Measurements from ENCODE around the gene RAB3D.
"Not testable (repeated sequence)": the region's sequence is repeated elsewhere in the genome, so short reads cannot be mapped to it uniquely, and the experiment has no call there.

RAB3D gene

GRCh38 chr19:11333838-11334237, 5.6 kb downstream of the RAB3D start:
- not testable (repeated sequence) for H3K4me3 ChIP-seq (ENCODE audit: low read depth, low read length); H3K9ac ChIP-seq (ENCODE audit: low read length); H3K27ac ChIP-seq (ENCODE audit: low read depth, low read length); H3K4me1 ChIP-seq (ENCODE audit: control insufficient read depth, insufficient read depth, low read length); H3K9me3 ChIP-seq (ENCODE audit: control insufficient read depth, insufficient read depth, low read depth, low read length); H3K27me3 ChIP-seq (ENCODE audit: control insufficient read depth, insufficient read depth, low read length)
- peaks cover 16% of the 10 kb centered on the region for H3K36me3 ChIP-seq (ENCODE audit: control insufficient read depth, insufficient read depth, low read length)

GRCh38 chr19:11332822-11333221, 6.6 kb downstream of the RAB3D start:
- Histone ChIP-seq H3K4me1 (ENCODE audit: control insufficient read depth, insufficient read depth, low read length) (no peaks in the 10 kb centered on the region), H3K27ac (ENCODE audit: low read depth, low read length) (no peak overlapping the region), H3K4me3 (ENCODE audit: low read depth, low read length) (no peak overlapping the region), H3K36me3 (ENCODE audit: control insufficient read depth, insufficient read depth, low read length) (peaks cover 16% of the 10 kb centered on the region), H3K9me3 (ENCODE audit: control insufficient read depth, insufficient read depth, low read depth, low read length) (no peaks in the 10 kb centered on the region), H3K27me3 (ENCODE audit: control insufficient read depth, insufficient read depth, low read length) (no peaks in the 10 kb centered on the region), H3K9ac (ENCODE audit: low read length) (no peak overlapping the region)

GRCh38 chr19:11331502-11331901, 8.0 kb downstream of the RAB3D start:
- Histone ChIP-seq H3K9ac (ENCODE audit: low read length) (no peak overlapping the region), H3K36me3 (ENCODE audit: control insufficient read depth, insufficient read depth, low read length) (peaks cover 14% of the 10 kb centered on the region), H3K4me1 (ENCODE audit: control insufficient read depth, insufficient read depth, low read length) (no peaks in the 10 kb centered on the region), H3K9me3 (ENCODE audit: control insufficient read depth, insufficient read depth, low read depth, low read length) (no peaks in the 10 kb centered on the region), H3K27ac (ENCODE audit: low read depth, low read length) (no peak overlapping the region), H3K4me3 (ENCODE audit: low read depth, low read length) (no peak overlapping the region), H3K27me3 (ENCODE audit: control insufficient read depth, insufficient read depth, low read length) (no peaks in the 10 kb centered on the region)

GRCh38 chr19:11330127-11330526, 9.3 kb downstream of the RAB3D start:
- Histone ChIP-seq H3K27ac (ENCODE audit: low read depth, low read length) (no peak overlapping the region), H3K9me3 (ENCODE audit: control insufficient read depth, insufficient read depth, low read depth, low read length) (no peaks in the 10 kb centered on the region), H3K4me3 (ENCODE audit: low read depth, low read length) (no peak overlapping the region), H3K36me3 (ENCODE audit: control insufficient read depth, insufficient read depth, low read length) (peaks cover 7% of the 10 kb centered on the region), H3K4me1 (ENCODE audit: control insufficient read depth, insufficient read depth, low read length) (no peaks in the 10 kb centered on the region), H3K9ac (ENCODE audit: low read length) (no peak overlapping the region), H3K27me3 (ENCODE audit: control insufficient read depth, insufficient read depth, low read length) (no peaks in the 10 kb centered on the region)

- no peaks in the 10 kb centered on the region for H3K27me3 ChIP-seq (ENCODE audit: control insufficient read depth, insufficient read depth, low read length)
- H3K4me3 ChIP-seq (ENCODE audit: low read depth, low read length), result no peak overlapping the region
- H3K36me3 ChIP-seq (ENCODE audit: control insufficient read depth, insufficient read depth, low read length), result peaks cover 6% of the 10 kb centered on the region; the same call in 1 of the 2 replicates
- no peak overlapping the region for H3K9ac ChIP-seq (ENCODE audit: low read length)
- H3K27ac ChIP-seq (ENCODE audit: low read depth, low read length), result no peak overlapping the region
- no peaks in the 10 kb centered on the region for H3K9me3 ChIP-seq (ENCODE audit: control insufficient read depth, insufficient read depth, low read depth, low read length)
- H3K4me1 ChIP-seq (ENCODE audit: control insufficient read depth, insufficient read depth, low read length), result peaks cover 7% of the 10 kb centered on the region; the same call in 1 of the 2 replicates
Measured at GRCh38 chr19:11325544-11325943, 13.9 kb downstream of the RAB3D start.

- Histone ChIP-seq H3K27ac (ENCODE audit: low read depth, low read length) (no peak overlapping the region), H3K36me3 (ENCODE audit: control insufficient read depth, insufficient read depth, low read length) (peaks cover 6% of the 10 kb centered on the region; the same call in 1 of the 2 replicates), H3K4me3 (ENCODE audit: low read depth, low read length) (no peak overlapping the region), H3K9ac (ENCODE audit: low read length) (no peak overlapping the region), H3K27me3 (ENCODE audit: control insufficient read depth, insufficient read depth, low read length) (no peaks in the 10 kb centered on the region), H3K4me1 (ENCODE audit: control insufficient read depth, insufficient read depth, low read length) (peaks cover 7% of the 10 kb centered on the region; the same call in 1 of the 2 replicates), H3K9me3 (ENCODE audit: control insufficient read depth, insufficient read depth, low read depth, low read length) (no peaks in the 10 kb centered on the region)
Measured at GRCh38 chr19:11324748-11325389, 14.6 kb downstream of the RAB3D start.

- H3K27me3 ChIP-seq (ENCODE audit: control insufficient read depth, insufficient read depth, low read length), result no peaks in the 10 kb centered on the region
- H3K9ac ChIP-seq (ENCODE audit: low read length), result no peak overlapping the region
- no peak overlapping the region for H3K27ac ChIP-seq (ENCODE audit: low read depth, low read length)
- H3K4me1 ChIP-seq (ENCODE audit: control insufficient read depth, insufficient read depth, low read length), result peaks cover 7% of the 10 kb centered on the region; the same call in 1 of the 2 replicates
- peaks cover 6% of the 10 kb centered on the region; the same call in 1 of the 2 replicates for H3K36me3 ChIP-seq (ENCODE audit: control insufficient read depth, insufficient read depth, low read length)
- no peak overlapping the region for H3K4me3 ChIP-seq (ENCODE audit: low read depth, low read length)
- H3K9me3 ChIP-seq (ENCODE audit: control insufficient read depth, insufficient read depth, low read depth, low read length), result no peaks in the 10 kb centered on the region
Measured at GRCh38 chr19:11324079-11324661, 15.3 kb downstream of the RAB3D start.

GRCh38 chr19:11323601-11324078, 15.8 kb downstream of the RAB3D start:
- peaks cover 7% of the 10 kb centered on the region; the same call in 1 of the 2 replicates for H3K4me1 ChIP-seq (ENCODE audit: control insufficient read depth, insufficient read depth, low read length)
- H3K9ac ChIP-seq (ENCODE audit: low read length), result no peak overlapping the region
- no peaks in the 10 kb centered on the region for H3K27me3 ChIP-seq (ENCODE audit: control insufficient read depth, insufficient read depth, low read length)
- H3K9me3 ChIP-seq (ENCODE audit: control insufficient read depth, insufficient read depth, low read depth, low read length), result no peaks in the 10 kb centered on the region
- H3K36me3 ChIP-seq (ENCODE audit: control insufficient read depth, insufficient read depth, low read length), result peaks cover 6% of the 10 kb centered on the region; the same call in 1 of the 2 replicates
- no peak overlapping the region for H3K4me3 ChIP-seq (ENCODE audit: low read depth, low read length)
- no peak overlapping the region for H3K27ac ChIP-seq (ENCODE audit: low read depth, low read length)

- Histone ChIP-seq H3K36me3 (ENCODE audit: control insufficient read depth, insufficient read depth, low read length) (peaks cover 6% of the 10 kb centered on the region; the same call in 1 of the 2 replicates), H3K4me3 (ENCODE audit: low read depth, low read length) (no peak overlapping the region), H3K27ac (ENCODE audit: low read depth, low read length) (no peak overlapping the region), H3K9ac (ENCODE audit: low read length) (no peak overlapping the region), H3K9me3 (ENCODE audit: control insufficient read depth, insufficient read depth, low read depth, low read length) (no peaks in the 10 kb centered on the region), H3K4me1 (ENCODE audit: control insufficient read depth, insufficient read depth, low read length) (peaks cover 7% of the 10 kb centered on the region; the same call in 1 of the 2 replicates), H3K27me3 (ENCODE audit: control insufficient read depth, insufficient read depth, low read length) (no peaks in the 10 kb centered on the region)
Measured at GRCh38 chr19:11322269-11323024, 17.0 kb downstream of the RAB3D start.

GRCh38 chr19:11321191-11322126, 18.0 kb downstream of the RAB3D start:
- Histone ChIP-seq H3K27me3 (ENCODE audit: control insufficient read depth, insufficient read depth, low read length) (no peaks in the 10 kb centered on the region), H3K9ac (ENCODE audit: low read length) (no peak overlapping the region), H3K4me3 (ENCODE audit: low read depth, low read length) (no peak overlapping the region), H3K4me1 (ENCODE audit: control insufficient read depth, insufficient read depth, low read length) (peaks cover 7% of the 10 kb centered on the region; the same call in 1 of the 2 replicates), H3K27ac (ENCODE audit: low read depth, low read length) (no peak overlapping the region), H3K9me3 (ENCODE audit: control insufficient read depth, insufficient read depth, low read depth, low read length) (no peaks in the 10 kb centered on the region), H3K36me3 (ENCODE audit: control insufficient read depth, insufficient read depth, low read length) (peaks cover 3% of the 10 kb centered on the region; the same call in 1 of the 2 replicates)
